Loucy (cell line): ENCODE data around the gene PTH2.

ENCODE experiments used
- EZH2phosphoT487 ChIP-seq: fragments of 200-600 bp; IDR thresholded peaks from 2 replicates; pipeline ENCODE4 v1.6.1; 2018; ENCODE audit warnings: antibody characterized with exemption, mild to moderate bottlenecking, moderate library complexity, borderline replicate concordance
- TF ChIP-seq, protein P1 (sequence below): fragments of 200-600 bp; sonication (generic); conservative IDR thresholded peaks from 2 replicates; pipeline ENCODE4 v1.5.1; 2014; ENCODE audit warnings: mild to moderate bottlenecking, antibody characterized with exemption, low read length

DNA sequence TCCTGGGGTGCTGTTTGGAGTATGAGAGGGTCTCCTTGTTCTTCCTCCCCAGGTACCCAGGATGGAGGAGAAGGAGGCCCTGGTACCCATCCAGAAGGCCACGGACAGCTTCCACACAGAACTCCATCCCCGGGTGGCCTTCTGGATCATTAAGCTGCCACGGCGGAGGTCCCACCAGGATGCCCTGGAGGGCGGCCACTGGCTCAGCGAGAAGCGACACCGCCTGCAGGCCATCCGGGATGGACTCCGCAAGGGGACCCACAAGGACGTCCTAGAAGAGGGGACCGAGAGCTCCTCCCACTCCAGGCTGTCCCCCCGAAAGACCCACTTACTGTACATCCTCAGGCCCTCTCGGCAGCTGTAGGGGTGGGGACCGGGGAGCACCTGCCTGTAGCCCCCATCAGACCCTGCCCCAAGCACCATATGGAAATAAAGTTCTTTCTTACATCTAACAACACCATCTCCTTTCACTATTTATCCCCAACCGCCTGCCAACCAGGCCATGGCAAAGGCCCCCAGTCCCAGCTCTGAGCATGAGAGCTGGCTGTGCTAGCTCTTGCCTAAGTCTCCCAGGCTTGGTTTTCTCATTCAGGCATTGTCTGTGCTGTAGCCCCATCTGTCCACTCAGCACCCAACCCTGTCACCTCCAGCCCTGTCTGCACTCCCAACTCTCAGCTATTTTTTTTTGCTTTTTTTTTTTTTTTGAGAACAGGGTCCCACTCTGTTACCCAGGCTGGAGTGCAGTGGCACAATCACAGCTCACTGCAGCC is 48.4 kb downstream of the PTH2 start:
- TF ChIP-seq, protein P1, sequence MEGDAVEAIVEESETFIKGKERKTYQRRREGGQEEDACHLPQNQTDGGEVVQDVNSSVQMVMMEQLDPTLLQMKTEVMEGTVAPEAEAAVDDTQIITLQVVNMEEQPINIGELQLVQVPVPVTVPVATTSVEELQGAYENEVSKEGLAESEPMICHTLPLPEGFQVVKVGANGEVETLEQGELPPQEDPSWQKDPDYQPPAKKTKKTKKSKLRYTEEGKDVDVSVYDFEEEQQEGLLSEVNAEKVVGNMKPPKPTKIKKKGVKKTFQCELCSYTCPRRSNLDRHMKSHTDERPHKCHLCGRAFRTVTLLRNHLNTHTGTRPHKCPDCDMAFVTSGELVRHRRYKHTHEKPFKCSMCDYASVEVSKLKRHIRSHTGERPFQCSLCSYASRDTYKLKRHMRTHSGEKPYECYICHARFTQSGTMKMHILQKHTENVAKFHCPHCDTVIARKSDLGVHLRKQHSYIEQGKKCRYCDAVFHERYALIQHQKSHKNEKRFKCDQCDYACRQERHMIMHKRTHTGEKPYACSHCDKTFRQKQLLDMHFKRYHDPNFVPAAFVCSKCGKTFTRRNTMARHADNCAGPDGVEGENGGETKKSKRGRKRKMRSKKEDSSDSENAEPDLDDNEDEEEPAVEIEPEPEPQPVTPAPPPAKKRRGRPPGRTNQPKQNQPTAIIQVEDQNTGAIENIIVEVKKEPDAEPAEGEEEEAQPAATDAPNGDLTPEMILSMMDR, result no peak
- TF ChIP-seq EZH2phosphoT487, result no peak
